Lower leg skin (tissue), 3 donors: Measurements from ENCODE around the gene SNX5.

ENCODE experiments used
- POLR2A ChIP-seq, 2 donors: fragments of 450-650 bp; IDR thresholded peaks; one replicate each; pipeline ENCODE4 v1.6.1; 2016 to 2017; ENCODE audit warnings: antibody characterized with exemption in 2 of 2, mild to moderate bottlenecking in 1 of 2, moderate library complexity in 1 of 2
- TF ChIP-seq, protein P1 (sequence below), 3 donors: fragments of 450-650 bp; IDR thresholded peaks; one replicate each; pipeline ENCODE4 v1.5.1; 2016; ENCODE audit warnings: antibody characterized with exemption in 3 of 3, mild to moderate bottlenecking in 3 of 3, moderate library complexity in 2 of 3

DNA sequence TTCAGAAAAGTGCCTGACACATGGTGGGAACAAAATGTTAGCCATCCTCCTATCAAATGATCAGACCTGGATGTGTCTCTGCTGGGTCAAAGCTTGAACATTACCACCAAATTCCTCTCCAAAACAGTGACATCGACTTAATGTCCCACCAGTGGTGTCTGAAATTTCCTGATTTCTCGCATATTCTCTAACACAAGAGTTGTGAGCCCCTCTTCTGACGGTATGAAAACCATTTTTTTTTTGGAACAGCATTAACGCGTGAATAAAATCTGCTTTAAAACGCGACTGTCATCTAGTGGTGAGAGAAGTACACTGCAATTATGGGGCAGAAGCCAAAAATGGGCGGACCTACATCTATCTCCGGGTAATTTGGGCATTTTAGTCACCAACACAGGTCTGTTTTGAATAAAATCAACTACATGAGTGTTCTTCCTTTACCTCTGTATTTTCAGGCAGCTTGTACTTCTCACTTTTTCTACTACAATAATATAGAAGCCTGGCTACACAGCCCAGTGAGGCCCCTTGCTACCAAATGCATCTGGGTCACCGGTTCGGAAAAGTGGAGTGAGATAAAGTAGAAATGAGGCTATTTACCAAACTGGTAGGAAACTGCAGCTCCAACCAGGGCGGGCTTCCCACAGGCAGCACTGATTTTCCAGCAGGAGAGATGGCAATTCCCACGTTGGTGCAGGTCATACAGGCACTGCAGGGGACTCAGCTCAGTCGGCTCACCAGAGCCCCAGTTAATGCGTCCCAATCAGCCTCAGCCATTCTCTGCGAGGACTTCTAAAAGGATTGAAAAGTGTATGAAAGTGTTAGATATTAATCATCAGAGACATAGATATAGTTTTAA, 27.6 kb upstream of the SNX5 start:
- no peak for TF ChIP-seq POLR2A (IDR thresholded peaks at IDR 0.05)
- TF ChIP-seq, protein P1, sequence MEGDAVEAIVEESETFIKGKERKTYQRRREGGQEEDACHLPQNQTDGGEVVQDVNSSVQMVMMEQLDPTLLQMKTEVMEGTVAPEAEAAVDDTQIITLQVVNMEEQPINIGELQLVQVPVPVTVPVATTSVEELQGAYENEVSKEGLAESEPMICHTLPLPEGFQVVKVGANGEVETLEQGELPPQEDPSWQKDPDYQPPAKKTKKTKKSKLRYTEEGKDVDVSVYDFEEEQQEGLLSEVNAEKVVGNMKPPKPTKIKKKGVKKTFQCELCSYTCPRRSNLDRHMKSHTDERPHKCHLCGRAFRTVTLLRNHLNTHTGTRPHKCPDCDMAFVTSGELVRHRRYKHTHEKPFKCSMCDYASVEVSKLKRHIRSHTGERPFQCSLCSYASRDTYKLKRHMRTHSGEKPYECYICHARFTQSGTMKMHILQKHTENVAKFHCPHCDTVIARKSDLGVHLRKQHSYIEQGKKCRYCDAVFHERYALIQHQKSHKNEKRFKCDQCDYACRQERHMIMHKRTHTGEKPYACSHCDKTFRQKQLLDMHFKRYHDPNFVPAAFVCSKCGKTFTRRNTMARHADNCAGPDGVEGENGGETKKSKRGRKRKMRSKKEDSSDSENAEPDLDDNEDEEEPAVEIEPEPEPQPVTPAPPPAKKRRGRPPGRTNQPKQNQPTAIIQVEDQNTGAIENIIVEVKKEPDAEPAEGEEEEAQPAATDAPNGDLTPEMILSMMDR (IDR thresholded peaks at IDR 0.05): peak; percentile 36 to 87 (median 67)
